GM18508 (cell line): Measurements from ENCODE around the gene TMEM54.

Experiments used
- ATAC-seq: cut with Tn5 transposase; IDR thresholded peaks from one replicate; pipeline ENCODE4 v1.9.1; 2021; ENCODE audit warnings: moderate number of reproducible peaks; ENCODE audit not compliant: insufficient read depth, unreplicated experiment

The TMEM54 gene

DNA sequence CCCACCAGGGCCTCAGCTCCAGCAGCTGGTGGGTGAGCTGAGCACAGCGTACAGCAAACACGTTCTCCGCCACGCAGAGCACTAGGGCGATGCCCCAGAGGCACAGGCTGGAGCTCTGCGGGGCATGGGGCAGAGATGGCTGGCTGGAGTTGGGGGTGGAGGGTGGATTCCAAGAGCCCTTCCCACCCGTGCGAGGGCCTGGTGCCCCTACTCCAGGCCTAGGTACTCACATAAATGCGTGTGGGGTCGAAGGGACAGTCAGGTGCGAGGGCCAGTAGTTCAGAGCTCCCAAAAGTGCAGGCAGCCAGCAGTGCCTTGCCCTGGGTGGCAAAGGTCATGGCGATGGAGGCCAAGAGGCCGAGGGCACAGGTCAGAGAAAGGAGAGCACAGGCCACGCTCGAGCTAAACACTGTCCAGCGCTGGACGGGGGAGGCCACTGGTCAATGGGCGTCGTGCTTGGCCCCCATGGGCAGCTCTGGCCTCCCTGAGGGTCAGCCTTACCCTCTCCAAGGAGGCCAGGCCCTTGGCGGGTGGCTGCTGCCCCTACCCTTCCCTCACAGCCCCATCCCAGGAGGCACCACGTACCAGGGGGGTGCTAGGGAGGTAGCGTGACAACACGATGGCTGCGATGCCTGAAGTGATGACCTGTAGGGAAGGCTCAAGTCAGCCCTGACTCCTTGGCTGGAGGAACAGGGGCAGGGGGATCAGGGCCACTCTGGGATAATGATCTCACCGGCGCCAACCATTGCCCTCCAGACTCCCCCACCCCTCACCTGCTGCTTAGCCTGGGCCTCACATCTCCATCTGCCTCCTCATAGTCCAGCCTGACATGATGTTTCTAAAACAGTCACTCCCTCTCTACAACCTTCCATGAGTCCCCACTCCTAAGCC is 5.6 kb downstream of the TMEM54 start:
- no peak for ATAC-seq

DNA sequence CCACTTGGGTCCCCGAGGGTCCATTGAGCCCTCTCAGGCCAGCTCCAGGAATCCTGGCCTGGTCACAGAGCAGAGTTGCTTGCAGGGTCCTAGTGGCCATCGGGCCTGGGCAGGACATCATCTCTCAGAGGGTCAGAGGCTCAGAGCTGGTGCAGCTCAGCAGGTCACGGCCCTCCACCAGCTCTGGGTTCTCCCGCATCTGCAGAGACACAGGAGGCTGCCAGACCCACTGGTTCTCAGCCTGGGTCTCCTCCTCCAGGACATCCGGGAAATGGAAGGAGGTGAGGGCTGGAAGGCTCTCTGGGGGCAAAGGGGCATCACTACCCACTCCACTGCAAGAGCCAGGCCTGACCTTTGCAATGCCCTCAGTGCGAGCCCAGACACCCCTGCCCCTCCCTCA is 6.5 kb downstream of the TMEM54 start:
- ATAC-seq: no peak

DNA sequence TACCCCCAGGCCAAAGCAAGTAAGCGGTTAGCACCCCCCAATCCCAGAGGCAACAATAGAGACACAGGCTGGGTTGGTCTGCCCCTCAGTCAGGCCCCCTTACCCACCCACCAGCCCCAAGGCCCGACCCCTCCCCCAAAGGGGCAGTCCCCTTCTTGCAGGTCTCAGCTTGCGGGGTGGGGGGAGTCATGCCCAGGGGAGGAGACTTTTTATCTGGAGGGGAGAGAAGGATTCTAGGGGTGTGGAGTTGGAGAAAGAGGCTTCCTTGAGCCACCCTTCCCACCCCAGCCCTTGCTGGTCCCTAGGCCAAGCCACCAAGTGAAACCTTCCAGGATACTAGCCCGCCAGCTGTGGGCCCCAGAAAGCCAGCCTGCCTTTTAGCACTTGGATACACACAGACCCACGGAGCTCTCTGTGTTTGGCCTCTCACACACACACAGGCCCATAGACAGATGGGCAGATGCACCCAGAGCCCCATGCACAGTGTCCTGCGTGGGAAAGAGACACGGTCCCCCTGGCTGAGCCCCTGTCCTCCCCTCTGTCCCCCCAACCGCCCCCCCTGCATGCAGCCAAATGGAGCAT is 7.1 kb downstream of the TMEM54 start:
- ATAC-seq: no peak

DNA sequence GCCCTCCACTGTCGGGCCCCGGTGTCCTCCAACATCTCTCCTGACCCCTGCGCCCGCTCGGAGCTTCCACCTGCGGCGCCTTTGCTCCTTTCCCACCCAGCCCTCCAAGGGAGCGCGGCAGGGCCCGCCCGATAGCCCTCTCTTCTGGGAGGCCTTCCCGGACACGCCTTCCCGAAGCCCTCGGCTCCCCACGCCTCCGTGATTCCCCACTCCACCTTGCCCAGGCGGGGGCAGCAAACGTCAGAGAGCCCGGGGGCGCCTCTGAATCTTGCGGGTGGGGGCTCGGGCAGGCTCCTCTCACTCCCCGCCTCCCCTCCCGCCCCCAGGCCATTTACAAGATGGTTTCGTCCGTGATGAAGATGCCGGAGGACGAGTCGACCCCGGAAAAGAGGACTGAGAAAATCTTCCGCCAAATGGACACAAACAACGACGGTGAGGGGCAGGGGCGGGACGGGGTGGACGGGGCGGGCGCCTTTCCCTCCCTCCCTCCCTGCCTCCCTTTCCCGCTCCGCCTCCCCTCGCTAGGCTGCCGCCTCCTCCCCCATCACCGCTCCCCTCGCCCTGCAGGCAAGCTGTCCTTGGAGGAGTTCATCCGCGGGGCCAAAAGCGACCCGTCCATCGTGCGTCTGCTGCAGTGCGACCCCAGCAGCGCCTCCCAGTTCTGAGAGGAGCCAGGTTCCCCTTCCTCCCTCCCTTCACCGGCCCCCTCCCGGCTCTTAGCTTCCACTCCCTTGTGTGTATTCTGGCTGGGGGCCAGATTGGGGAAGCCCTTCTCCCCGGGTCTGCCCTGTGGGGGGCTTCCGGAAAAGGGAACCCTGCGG is 7.8 kb downstream of the TMEM54 start:
- no peak for ATAC-seq

DNA sequence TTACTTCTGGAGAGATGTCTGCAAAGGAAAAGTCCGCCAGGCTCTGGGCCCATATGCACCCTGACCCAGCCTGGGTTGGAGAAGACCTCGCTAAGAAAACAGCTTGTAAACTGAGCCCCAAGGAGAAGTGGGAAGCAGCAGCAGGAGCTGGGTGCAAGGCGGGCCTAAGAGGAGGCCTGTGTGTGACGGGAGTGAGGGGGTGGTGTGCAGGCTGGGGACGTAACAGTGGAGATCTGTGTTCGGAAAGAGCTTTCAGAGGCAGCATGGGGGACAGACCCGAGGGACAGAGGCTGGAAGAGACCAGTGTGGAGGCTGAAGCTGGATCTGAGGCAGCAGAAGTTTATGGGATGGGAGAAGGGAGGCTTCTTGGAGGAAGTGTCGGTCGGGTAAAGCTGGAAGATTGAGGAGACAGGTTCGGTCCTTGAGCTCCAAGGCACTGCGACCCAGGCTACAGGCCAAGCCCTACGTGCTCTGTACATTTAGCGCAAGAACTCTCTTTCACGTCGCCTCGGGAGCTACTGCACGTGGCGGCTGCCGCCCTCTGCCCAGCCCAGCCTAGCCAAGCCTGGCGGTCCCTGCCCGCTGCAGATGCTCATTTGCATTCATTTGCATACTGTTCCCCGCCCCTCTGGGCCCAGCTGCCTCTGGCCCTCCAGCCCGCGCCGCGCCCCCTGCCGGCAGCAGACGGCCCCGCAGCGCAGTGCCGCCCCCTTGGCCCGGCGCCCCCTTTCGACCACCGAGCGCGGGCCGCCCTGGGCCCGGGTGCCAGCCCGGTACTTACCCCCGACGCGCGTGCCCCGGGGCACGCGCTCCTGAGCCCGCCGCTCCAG is 8.6 kb downstream of the TMEM54 start:
- ATAC-seq: no peak

DNA sequence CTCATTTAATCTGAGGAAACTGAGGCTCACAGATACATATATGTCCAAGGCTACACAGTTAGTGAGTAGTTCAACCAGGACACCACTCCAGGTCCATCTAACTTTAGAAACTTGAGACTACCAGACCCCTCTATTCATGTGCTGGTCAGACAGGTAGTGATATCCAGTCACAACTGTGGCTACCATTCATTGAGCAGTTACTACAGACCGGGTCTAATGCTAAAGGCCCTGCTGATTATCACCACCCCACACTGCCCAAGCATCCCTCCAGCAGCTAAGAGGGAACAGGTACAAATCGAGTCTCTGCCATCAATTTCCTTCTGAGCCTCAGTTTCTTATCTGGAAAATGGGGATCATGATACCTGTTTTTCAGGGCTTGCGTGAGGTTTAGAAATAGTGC is 9.6 kb downstream of the TMEM54 start:
- no peak for ATAC-seq

DNA sequence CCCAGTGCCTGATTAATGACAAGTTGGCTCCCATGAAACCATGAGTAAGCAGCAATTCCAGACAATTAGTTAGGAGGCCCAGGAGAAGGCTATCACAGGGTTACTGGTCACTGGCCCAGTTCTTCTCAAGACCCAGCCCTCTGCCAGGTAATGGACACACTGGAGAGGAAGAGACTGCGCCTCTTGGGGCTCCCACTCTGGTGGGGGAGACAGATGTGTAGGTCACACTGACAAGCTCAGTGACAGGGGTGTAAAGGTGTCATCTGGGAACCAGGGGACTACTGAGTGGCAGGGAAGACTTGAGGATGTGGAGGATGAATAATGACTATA is 10.0 kb downstream of the TMEM54 start:
- ATAC-seq: no peak

DNA sequence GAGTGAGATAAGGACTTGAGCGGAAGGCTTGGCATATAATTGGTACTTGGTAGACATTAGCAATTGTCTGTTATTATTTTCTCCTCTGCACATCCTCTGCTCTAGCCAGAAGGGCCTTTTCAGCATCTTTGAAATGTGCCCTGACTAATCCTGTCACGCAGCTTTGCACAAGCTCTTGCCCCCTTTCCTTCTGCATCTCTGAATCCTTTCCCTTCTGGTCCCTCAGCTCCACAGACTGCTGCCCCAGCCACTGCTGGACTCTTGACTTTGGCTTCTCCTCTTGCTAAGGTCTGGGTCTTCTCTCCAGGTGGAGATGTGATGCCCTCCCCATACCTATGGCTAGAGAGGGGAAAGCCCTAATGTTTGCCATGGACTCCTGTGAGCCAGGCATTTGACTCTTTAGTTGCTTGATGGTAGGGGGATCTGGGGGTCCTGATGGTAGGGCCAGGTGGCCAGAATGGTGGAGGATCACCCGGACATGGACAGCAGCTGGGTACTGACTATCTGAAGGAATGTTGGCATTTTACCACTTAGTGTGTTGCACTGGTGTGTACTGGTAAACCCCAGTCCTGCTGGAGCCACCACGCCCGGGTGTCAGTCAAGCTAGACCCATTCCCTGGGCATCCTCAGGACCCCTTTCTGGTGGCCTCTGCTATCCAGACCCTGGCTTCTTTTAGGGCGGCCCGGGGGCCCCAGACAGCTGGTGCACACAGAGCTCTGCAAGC is 10.5 kb downstream of the TMEM54 start:
- ATAC-seq: no peak

DNA sequence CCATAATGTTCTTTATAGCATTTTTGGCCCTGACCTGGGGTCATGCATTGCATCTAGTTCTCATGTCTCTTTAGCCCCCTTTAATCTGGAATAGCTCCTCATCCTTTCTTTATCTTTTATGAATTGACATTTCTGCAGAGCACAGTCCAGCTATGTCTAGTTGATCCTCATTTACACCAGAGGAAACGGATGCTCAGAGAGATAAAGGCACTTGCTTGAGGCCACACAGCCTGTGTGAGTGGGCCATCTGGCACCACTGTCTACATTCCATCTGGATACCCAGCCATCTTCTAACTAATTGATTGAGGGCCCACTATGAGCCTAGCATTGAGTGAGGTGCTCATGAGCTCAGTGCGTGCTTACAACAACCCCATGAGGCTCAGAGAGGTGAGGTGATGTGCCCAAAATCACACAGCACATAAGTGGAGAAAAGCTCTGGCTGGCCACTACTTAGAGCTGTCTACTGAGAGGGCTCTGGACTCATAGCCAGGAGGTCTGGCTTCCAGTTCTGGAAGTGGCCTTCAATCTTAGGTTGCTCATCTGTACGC is 11.4 kb downstream of the TMEM54 start:
- ATAC-seq: no peak

DNA sequence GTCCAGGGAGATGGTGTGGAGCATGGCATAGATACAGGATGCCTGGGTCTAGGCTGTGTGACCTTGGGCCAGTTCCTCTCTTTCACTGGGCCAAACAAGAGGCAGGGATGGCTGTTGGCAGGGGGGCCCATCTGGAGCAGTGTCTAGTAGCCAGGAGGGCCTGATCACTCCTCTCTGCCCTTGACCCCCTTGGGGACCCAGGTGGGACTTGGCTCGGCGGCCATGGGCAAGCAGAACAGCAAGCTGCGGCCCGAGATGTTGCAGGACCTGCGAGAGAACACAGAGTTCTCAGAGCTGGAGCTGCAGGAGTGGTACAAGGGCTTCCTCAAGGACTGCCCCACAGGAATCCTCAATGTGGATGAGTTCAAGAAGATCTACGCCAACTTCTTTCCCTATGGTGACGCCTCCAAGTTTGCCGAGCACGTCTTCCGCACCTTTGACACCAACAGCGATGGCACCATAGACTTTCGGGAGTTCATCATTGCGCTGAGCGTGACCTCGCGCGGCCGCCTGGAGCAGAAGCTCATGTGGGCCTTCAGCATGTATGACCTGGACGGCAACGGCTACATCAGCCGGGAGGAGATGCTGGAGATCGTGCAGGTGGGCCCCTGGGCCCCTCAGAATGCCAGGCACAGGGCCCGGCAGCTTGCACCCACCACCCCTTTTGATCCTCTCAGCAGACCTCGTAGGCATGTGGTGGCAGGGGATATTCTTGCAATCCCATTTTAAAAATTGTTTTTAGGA is 12.3 kb downstream of the TMEM54 start:
- ATAC-seq: no peak

DNA sequence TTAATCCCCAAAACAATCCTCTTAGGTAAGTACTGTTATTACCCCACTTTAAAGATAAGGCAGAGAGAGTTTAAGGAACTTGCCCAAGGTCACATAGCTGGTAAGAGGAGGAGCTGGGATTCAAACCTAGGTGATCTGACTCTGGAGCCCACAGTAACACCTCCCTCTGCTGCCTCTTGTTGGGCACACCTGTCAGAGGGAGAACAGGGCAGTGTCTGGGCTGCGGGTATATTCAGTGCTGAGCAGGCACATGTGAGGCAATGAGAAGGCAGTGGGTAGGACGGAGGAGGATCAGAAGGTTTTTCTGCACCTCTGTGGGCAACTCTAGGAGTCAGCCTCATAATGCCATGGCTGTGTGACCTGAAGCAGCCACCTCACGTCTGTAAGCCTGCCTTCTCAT is 13.1 kb downstream of the TMEM54 start:
- ATAC-seq: no peak

DNA sequence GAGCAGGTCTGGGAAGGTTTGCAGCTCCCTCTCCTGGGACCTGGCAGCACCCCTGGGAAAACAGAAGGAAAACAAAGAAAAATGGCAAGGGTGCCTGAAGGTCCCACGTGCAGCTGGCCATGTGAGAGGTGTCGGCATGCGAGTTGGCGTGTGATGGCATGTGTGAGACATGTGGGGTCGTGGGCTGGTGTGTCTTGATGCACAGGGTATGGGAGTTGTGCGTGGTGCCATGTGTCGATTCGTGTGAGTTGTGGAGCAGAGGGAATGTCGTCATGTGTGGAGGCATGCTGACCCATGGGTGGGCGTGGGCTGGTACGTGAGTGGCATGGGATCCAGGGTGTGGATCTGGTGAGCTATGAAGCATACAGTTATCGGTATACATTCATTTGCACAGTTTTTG is 13.6 kb downstream of the TMEM54 start:
- no peak for ATAC-seq

DNA sequence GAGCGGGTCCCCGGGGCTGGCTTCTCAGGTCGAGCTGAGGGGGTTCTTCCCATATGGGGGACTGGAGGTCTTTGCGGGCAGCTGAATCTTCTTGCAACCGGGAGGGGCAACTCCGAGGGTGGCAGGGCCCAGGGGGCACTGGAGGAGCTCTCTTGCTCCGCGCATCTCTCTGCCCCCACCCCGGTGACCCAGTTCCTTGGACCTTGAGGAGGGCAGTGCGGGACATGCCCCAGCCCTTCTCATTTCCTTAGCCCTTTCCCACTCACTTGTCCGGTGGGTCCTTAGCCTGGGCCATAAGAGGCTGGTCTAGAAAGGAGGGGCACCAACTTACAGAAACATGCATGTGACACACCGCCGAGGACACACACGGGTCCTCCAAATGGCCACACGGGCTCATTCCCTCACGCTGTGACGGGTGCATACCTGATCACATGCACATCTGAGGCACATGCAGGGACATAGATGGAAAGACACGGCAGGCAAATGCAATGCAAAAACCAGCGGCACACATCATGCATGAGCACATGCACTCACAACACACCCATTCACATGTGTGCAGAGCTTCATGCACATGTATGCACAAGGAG is 14.3 kb downstream of the TMEM54 start:
- ATAC-seq: no peak

DNA sequence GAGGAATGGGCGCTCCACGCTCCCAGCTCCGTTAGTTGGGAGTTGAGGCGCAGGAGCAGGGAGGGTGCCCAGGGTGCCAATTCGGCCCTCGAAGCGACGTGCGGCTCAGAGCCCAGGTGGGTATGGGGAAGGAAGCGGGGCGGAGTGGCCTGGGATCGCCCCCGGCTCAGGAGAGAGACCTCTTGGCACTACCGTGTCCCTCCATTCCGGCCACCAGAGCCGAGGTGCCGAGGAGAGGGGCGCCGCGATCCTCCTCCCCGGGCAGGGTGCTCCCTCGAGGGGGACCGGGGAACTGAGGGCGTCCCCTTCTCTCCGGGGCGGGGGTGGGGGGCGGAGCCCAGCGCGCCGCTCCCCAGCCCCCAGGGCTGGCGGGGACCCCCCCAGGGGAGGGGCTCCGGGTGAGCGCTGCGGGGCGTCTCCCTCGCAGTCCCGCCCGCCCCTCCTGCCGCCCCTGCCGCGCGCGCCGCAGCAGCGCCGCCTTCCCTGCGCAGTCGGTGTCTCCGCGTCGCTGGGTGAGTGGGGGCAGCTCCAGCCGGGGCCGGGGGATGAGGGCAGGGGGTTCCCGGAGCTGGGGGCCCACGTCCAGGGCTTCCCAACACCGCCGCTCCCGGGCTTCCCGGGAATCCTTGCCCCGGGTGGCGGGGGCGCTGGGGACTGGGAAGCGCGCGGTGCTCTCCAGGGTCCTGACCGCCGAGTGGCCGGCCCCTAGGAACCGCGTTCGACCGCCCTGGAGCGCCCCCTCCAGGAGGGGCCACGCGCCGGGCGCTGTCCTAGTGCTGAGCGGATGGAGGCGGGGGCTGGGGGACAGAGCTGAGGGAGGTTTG is 15.0 kb downstream of the TMEM54 start, which contains the start of gene HPCA:
Gene HPCA, plus strand, starts transcription at position 488 of the 824 bp plus-strand sequence. CDS start 2,408 bp downstream, outside the sequence.
- no peak for ATAC-seq

DNA sequence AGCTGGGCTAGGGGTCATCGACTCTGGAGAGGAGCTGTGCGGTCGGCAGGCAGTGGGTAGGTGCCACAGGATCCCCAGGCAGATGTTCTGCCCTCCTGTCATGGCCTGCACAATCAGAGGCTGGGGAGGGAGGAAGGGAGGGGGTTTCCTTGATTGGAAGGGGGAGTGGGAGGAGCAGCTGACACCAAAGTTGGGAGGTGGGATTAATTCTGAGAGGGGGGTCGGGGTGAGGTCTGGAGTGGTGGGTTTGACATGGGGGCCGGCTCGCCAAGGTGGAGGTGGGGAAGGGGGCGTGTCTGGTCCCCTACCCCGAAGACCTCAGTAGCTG is 15.5 kb downstream of the TMEM54 start:
- ATAC-seq: no peak

DNA sequence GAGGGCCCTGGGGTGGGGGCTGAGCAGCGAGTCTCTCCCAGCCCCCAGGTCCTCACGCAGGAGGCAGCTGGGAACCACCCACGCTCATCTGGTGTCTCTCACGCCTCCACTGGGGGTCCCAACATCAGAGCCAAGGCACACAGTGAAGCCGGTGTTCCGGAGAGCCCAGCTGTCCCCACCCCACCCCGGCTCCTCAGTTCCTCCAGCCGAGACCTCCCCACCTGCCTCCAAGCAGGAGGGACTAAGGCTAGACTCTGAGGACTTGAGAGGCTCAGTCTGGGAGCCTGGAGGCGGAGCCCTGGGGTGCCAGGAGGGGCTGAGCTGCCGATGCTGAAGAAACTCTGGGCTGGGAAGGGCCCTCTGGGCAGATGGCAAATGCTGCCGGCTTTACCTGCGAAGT is 16.5 kb downstream of the TMEM54 start:
- no peak for ATAC-seq

DNA sequence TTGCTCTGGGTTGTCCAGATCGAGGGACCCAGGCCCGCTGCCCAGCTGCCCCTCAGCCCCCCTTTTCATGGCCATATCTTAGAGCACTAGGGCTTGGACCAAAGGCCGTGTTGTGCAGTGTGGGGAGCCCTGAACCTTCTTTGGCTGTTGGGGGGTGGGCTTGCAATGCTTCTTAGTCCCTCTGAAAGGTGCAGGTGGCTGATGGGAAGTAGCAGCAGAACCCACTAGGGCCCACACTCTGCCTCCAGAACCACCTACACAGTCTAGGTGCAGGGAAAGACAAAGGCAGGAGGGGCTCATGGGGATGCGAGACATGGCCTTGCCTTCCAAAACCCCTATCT is 17.2 kb downstream of the TMEM54 start:
- no peak for ATAC-seq
